HG02981 (cell line): ENCODE data around the gene FADS1.

Experiments used
- ATAC-seq: cut with Tn5 transposase; IDR thresholded peaks from one replicate; pipeline ENCODE4 v1.9.1; 2021; ENCODE audit warnings: mild to moderate bottlenecking, moderate library complexity; ENCODE audit not compliant: unreplicated experiment

Gene FADS1

GRCh38 chr11:61827571-61828378 is 11.0 kb upstream of the FADS1 start, which contains the start of gene FADS2:
Gene FADS2, plus strand, starts transcription at chr11:61828300. Its CDS starts 91 bp downstream, at chr11:61828391.
- ATAC-seq: peak; percentile 71

- peak; percentile 4 for ATAC-seq
Observed at GRCh38 chr11:61826930-61827570, 10.2 kb upstream of the FADS1 start.

GRCh38 chr11:61820174-61820573 is 3.4 kb upstream of the FADS1 start:
- ATAC-seq: no peak

- ATAC-seq: no peak
Observed at GRCh38 chr11:61817471-61818202, 834 bp upstream of the FADS1 start.

GRCh38 chr11:61815790-61816735 is 740 bp downstream of the FADS1 start:
- peak; percentile 27 for ATAC-seq

GRCh38 chr11:61814958-61815789 is 1.6 kb downstream of the FADS1 start:
- peak; percentile 46 for ATAC-seq

GRCh38 chr11:61814247-61814957 is 2.4 kb downstream of the FADS1 start:
- no peak for ATAC-seq

GRCh38 chr11:61812736-61813411 is 3.9 kb downstream of the FADS1 start:
- ATAC-seq: no peak

- ATAC-seq: no peak
Observed at GRCh38 chr11:61811831-61812230, 5.0 kb downstream of the FADS1 start.

GRCh38 chr11:61810671-61811175 is 6.1 kb downstream of the FADS1 start:
- ATAC-seq: no peak

- ATAC-seq: no peak
Observed at GRCh38 chr11:61806785-61807184, 10.0 kb downstream of the FADS1 start.

GRCh38 chr11:61805146-61805545 is 11.7 kb downstream of the FADS1 start:
- no peak for ATAC-seq

GRCh38 chr11:61803889-61804647 is 12.7 kb downstream of the FADS1 start:
- ATAC-seq: no peak

- no peak for ATAC-seq
Observed at GRCh38 chr11:61802605-61803004, 14.2 kb downstream of the FADS1 start.

- ATAC-seq: no peak
Observed at GRCh38 chr11:61800331-61801281, 16.2 kb downstream of the FADS1 start.

- no peak for ATAC-seq
Observed at GRCh38 chr11:61799665-61800284, 17.0 kb downstream of the FADS1 start.
